Measurements from ENCODE around the gene RFTN1.
A peak's percentile ranks its signal among the peaks of the same experiment; 100 is the strongest.

The RFTN1 gene

DNA sequence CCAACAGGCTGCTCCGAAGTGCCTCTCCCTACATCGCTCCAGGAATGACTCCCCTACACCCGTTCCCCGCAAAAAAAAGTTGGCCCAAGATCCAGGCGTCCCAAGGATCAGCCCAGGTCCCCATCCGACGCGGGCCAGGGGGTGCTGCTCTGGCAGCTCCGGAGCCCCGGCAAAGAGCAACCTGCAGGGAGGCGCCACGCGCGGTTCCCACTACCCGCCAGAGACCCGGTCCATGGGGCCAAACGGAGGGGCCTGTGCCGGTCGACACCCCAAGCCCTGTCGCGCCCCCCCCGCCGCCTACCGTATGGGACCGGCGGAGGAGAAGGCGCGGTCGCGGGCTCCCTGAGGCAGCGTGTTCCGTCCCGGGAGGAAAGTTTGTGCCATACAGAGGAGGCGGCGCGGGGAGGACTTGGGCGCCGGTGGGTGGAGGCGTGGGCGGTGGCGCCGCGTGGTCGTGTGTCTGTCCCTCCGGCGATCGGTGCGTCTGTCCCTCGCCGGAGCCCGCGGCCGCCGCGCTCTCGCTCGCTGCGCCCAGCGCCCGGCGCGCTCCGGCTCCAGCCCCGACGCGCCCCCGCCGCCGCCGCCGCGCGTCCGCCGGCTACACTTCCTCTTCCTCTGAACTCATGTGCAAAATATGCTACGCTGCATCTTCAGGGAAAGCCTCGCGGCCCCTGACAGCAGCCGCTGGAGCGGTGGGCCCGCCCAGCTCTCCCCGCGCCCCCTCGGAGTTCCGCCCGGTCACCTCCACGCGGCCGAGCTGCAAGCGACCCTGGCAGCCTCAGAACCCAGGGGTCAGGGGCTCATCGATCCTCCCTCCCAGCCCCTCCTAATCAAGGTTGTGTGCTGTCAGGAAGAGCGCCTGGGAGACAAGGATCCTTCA is at the start of gene RFTN1:
Gene RFTN1, minus strand, starts transcription at position 559 of the 880 bp plus-strand sequence. CDS start 19,830 bp downstream, outside the sequence.
- DNase-seq (ENCODE audit: low spot score): peak; percentile 73

- no peak for DNase-seq (ENCODE audit: low spot score)
Measured at GRCh38 chr3:16559653-16560365, 46.3 kb upstream of the RFTN1 start.

DNA sequence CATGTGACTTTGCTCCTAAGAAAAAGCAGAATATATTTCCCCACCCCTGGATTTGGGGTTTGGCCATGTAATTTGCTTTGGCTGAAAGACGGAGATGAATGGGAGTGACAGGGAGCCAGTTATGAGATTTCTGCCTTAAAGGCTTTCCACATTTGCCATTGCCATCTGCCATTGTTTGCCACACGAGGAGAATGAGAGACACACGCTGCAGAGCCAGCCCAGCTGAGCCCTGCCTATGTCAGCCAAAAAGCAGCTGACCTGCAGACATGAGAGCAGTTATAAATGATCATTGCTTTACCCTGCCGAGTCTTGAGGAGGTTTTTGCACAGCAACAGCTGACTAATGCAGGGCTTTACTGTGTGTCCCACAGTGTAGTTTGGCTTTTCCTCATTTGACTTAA is 40.6 kb upstream of the RFTN1 start:
- no peak for DNase-seq (ENCODE audit: low spot score)

DNA sequence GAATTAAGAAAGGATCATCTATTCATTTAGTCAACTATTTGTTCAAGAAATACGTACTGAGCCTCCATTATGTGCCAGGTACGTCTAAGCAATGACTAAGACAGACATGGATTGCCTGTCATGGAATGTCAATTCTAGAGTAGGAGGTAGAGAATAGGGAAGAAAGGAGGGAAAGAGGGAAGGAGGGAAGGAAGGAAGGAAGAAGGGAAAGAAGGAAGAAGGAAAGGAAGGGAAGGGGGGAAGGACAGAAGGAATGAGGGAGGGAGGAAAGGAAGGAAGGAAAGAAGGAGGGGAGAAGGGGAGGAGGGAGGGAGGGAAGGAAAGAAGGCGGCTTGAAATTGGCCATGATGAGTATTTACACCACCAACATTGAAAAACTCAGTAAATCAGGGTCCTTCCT is 39.3 kb upstream of the RFTN1 start:
- no peak for DNase-seq (ENCODE audit: low spot score)

- DNase-seq (ENCODE audit: low spot score): no peak
Measured at GRCh38 chr3:16551342-16551976, 38.0 kb upstream of the RFTN1 start.

DNA sequence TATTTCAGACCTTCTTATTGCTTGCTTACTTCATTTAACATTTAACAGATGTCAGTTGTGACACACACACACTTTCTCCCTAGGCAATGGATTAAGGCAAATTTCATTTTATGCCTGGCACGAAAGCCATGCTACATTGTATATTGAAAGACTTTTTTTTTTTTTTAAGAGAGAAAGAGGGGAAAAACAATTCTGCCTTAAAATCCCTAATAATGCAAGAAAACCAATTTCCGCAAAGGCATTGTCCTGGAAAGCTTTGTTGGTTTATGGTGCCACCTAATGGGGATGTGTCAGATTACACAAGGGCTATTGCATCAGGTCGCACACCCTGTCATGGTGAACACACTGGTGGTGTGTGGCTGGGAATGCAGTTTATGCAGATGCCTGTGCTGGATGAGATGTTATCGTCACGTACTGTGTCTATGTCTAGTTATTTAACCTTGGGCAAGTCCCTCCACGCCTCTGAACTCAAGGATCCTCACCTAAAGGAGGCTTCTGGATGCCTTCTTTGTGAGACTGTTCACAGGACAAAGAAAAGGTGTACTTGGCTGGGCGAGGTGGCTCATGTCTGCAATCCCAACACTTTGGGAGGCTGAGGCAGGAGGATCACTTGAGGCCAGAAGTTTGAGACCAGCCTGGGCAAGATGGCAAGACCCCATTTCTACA is 37.3 kb upstream of the RFTN1 start:
- DNase-seq (ENCODE audit: low spot score): peak; percentile 79

DNA sequence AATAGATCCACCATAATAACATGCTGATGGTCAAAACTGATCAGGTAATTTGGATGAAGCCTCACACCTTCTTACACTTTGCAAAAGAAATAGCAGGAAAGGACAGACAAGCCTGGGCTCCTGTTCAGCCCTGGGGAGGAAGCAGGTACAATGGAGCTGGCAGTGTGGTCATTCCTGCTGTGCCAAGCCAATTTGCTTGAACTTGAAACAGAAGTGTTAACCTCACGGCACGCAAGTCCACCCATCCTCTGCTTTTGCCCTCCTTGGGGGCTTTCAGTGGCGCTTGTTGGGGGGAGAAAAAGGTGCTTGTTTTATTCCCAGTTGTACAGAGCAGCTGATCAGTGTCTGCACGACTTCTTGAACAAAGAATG is 36.8 kb upstream of the RFTN1 start:
- DNase-seq (ENCODE audit: low spot score): no peak

DNA sequence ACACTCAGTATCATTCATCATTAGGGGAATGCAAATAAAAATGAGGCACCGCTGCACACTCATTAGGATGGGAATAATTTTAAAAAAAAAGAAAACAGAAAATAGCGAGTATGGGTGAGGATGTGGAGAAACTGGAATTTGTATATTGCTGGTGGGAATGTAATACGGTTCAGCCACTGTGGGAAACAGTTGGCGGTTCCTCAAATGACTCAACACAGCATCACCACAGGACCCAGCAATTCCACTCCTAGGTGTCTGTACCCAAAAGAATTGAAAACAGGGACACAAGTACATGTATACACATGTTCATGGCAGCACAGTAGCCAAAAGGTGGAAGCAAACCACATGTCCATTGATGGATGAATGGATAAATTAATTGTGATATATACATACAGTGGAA is 35.2 kb upstream of the RFTN1 start:
- no peak for DNase-seq (ENCODE audit: low spot score)

DNA sequence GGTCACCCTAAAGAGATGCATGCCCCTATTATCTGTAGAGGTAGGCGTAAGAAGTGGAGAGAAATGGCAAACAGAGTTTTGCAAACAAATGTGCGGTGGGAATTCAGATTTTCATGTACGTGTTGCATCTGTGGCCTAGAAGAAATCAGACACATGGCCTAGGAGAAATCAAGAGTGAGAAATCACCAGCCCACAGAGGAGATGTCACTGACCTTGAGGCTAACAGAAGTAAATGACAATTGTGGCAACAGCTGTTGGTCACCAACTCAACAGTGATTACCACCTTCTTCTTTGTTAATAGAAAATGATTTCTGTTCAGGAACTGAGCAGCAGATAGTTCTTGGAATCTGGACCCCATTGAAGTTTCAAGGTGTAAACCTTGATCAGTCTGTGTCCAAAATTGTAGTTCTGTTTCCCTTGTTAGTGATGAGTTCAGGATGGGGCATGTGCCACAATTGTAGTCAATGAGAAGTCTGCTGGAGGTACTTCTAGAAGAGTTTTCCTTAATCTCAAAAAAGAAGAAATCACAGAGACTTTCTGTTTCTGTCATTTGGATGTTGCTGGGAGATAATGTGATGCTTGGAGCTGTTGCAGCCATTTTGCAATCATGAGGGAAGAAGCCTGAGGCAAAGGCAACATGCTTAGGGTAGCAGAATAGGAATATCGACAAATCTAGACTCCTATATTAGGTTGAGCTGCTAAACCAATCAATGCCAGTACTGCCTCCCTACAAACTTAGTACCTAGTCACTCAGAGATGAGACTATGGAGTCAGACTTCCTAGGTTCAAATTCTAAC is 34.3 kb upstream of the RFTN1 start:
- DNase-seq (ENCODE audit: low spot score): no peak

- no peak for DNase-seq (ENCODE audit: low spot score)
Measured at GRCh38 chr3:16546186-16547010, 32.9 kb upstream of the RFTN1 start.

DNA sequence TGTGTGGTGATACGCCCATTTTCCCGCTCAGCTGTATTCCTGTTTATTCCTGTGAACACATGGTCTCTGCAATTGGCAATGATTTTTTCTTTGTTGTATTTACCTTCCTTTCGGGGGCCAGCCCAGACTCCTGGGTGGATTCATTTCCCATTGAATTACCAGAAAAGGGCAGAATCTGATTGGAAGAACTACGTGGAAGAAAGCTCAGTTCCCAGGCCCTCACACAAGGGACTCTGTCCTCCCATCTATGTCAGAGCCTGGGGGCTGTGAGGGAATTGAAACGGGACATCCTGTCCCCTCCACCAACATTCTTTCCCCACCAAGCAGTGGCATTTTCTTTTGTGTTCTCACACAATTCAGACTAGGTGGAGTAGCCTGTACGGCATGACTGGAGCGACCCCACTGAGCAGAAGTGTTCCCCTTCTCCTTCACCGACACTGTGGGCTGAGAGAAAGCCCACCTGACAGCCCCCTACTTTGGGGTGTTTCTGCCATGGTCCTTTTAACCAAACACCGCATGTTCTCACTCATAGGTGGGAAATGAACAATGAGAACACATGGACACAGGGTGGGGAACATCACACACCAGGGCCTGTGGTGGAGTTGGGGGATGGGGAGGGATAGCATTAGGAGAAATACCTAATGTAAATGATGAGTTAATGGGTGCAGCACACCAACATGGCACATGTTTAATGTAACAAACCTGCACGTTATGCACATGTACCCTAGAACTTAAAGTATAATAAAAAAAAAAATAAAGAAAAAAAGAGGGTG is 32.1 kb upstream of the RFTN1 start:
- no peak for DNase-seq (ENCODE audit: low spot score)

- no peak for DNase-seq (ENCODE audit: low spot score)
Measured at GRCh38 chr3:16543242-16543864, 29.9 kb upstream of the RFTN1 start.

DNA sequence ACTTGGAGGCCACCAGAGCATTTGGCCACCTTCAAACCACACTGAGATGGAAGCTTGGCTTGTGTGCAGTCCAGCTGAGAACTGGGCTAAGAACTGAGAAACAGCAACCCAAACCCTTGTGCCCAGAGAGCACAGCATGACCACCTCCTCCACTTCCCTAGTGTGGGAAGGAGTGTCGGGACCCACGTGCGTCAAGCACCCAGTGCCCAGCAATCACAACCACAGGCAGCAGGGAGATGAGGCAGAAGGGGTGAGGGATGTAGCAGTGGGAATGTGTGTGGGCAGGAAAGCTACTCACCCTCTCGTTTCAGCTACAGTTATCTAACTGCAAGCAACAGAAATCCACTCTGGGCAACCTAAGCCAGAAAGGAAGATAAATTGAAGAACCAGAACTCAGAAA is 25.0 kb upstream of the RFTN1 start:
- no peak for DNase-seq (ENCODE audit: low spot score)

GRCh38 chr3:16536996-16537395 is 23.5 kb upstream of the RFTN1 start:
- no peak for DNase-seq (ENCODE audit: low spot score)

GRCh38 chr3:16536344-16536663 is 22.8 kb upstream of the RFTN1 start:
- no peak for DNase-seq (ENCODE audit: low spot score)

- DNase-seq (ENCODE audit: low spot score): no peak
Measured at GRCh38 chr3:16534640-16535262, 21.3 kb upstream of the RFTN1 start.

DNA sequence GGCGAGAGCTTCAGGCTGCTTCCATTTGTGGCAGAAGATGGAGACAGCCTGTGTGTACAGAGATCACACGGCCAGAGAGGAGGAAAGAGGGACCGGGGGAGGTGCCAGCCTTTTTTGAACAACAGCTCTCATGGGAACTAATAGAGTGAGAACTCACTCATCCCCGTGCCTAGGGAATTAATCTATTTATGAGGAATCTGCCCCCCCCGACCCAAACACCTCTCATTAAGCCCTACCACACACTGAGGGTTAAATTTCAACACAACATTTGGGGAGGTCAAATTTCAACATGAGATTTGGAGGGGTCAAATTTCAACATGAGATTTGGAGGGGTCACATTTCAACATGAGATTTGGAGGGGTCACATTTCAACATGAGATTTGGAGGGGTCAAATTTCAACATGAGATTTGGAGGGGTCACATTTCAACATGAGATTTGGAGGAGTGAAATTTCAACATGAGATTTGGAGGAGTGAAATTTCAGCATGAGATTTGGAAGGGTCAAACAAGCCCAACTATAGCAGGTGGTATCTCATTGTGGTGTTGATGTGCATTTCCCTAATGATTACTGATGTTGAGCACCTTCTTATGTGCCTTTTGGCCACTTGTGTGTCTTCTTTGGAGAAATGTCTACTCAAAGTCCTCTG is 20.6 kb upstream of the RFTN1 start:
- DNase-seq (ENCODE audit: low spot score): no peak

DNA sequence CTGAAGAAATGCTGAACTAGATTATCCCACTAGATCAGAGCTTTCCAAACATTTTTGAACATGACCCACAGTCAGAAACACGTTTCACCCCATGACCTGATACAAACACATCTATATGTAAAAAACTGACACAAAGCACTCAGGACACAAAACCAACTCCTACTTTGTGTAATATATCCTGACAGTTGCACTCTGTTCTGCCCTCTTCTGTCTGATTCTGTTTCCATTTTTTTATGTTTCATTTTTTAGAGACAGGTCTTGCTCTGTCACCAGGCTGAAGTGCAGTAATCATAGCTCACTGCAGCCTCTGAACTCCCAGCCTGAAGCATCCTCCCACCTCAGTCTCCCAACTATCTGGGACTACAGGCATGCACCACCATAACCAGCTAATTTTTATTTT is 15.8 kb upstream of the RFTN1 start:
- no peak for DNase-seq (ENCODE audit: low spot score)

DNA sequence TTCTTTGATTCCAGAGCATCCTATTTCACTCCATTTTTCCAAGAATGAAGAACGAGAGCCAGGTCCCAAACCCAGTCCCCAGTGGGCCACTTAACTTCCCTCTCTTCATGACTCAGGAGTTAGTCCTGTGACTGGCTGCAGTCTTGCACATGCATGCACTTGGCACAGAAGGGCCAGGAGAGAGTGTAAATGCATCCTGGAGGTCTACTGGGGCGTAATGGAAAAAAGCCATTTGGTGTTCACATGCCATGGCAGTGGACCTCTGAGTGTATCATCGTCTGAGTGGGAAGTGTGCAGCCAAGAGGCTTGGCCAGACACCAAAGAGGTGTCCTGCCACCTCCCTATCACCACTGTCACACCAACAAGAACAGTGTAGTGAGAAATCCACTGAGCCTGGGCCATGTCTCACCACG is 15.1 kb upstream of the RFTN1 start:
- no peak for DNase-seq (ENCODE audit: low spot score)

Data from D341Med (cell line).